SU-DHL-6 (cell line): ENCODE results near the gene UBE4B.
"Not testable (repeated sequence)": the region's sequence is repeated elsewhere in the genome, so short reads cannot be mapped to it uniquely, and the experiment has no call there.

Experiments used
- H2AFZ ChIP-seq: fragments of 200-600 bp; sonication (generic); 2 replicates; pipeline ENCODE4 v1.6.1; 2014; ENCODE audit warnings: low read depth, mild to moderate bottlenecking, moderate library complexity, mixed read lengths, antibody characterized with exemption, low read length; ENCODE audit not compliant: severe bottlenecking
- H3F3A ChIP-seq: fragments of 200-600 bp; shearing (Covaris generic); 2 replicates; pipeline ENCODE4 v1.6.0; 2016; ENCODE audit warnings: antibody characterized with exemption, mild to moderate bottlenecking; ENCODE audit not compliant: insufficient read depth
- H3K27ac ChIP-seq: fragments of 200-600 bp; sonication (generic); 2 replicates; pipeline ENCODE4 v1.5.1; 2016; ENCODE audit warnings: low read depth, mild to moderate bottlenecking, low read length, moderate library complexity, mixed read lengths
- H3K27me3 ChIP-seq: fragments of 200-600 bp; sonication (generic), shearing (Covaris generic); 2 replicates; pipeline ENCODE4 v1.6.0; 2014; ENCODE audit warnings: mild to moderate bottlenecking, low read length
- H3K36me3 ChIP-seq: fragments of 200-600 bp; sonication (generic); 2 replicates; pipeline ENCODE4 v1.6.1; 2014; ENCODE audit warnings: mild to moderate bottlenecking, low read length, mixed read lengths
- H3K4me2 ChIP-seq: fragments of 300-600, 200-600 bp; shearing (Covaris generic), sonication (generic); 2 replicates; pipeline ENCODE4 v1.6.0; 2014; ENCODE audit warnings: low read length, low read depth, mild to moderate bottlenecking; ENCODE audit not compliant: poor library complexity, severe bottlenecking
- H3K4me3 ChIP-seq: fragments of 200-600 bp; sonication (generic); 2 replicates; pipeline ENCODE4 v1.5.1; 2014; ENCODE audit warnings: antibody characterized with exemption, low read length, mild to moderate bottlenecking, mixed read lengths; ENCODE audit not compliant: insufficient read depth, poor library complexity, severe bottlenecking
- H3K79me2 ChIP-seq: fragments of 200-600 bp; sonication (generic); 2 replicates; pipeline ENCODE4 v1.6.1; 2014; ENCODE audit warnings: mild to moderate bottlenecking, low read length, moderate library complexity; ENCODE audit not compliant: insufficient read depth
- H3K9ac ChIP-seq: fragments of 200-600 bp; sonication (generic); 2 replicates; pipeline ENCODE4 v1.7.0; 2014; ENCODE audit warnings: mild to moderate bottlenecking, low read length
- H3K9me2 ChIP-seq: fragments of 200-600 bp; sonication (generic); replicated peaks from 2 replicates; pipeline ENCODE4 v1.6.1; 2014; ENCODE audit warnings: low read length; ENCODE audit not compliant: insufficient read depth
- H3K9me3 ChIP-seq: fragments of 200-600 bp; sonication (generic); 2 replicates; pipeline ENCODE4 v1.6.1; 2014; ENCODE audit warnings: low read length, mixed read lengths; ENCODE audit not compliant: insufficient read depth
- H4K20me1 ChIP-seq: fragments of 200-600 bp; sonication (generic); 2 replicates; pipeline ENCODE4 v1.6.1; 2014; ENCODE audit warnings: low read depth, mild to moderate bottlenecking, antibody characterized with exemption, low read length, moderate library complexity, mixed read lengths
- CTCF ChIP-seq: fragments of 200-600 bp; sonication (generic); IDR thresholded peaks from one replicate; pipeline ENCODE4 v1.5.1; 2017; ENCODE audit warnings: antibody characterized with exemption, mild to moderate bottlenecking, low read length, moderate library complexity; ENCODE audit not compliant: insufficient read depth, poor library complexity, severe bottlenecking
- EZH2phosphoT487 ChIP-seq: fragments of 200-600 bp; sonication (generic), shearing (Covaris generic); conservative IDR thresholded peaks from 2 replicates; pipeline ENCODE4 v1.6.1; 2018; ENCODE audit warnings: mild to moderate bottlenecking, antibody characterized with exemption, low read length, moderate library complexity, mixed read lengths

Gene UBE4B

GRCh38 chr1:10105484-10105883, 72.7 kb downstream of the UBE4B start:
- Histone ChIP-seq H3K9me3 (no peaks in the 10 kb centered on the region), H3K9ac (no peak overlapping the region), H3K9me2 (no peaks in the 10 kb centered on the region), H3K27me3 (no peaks in the 10 kb centered on the region), H3F3A (no peaks in the 10 kb centered on the region), H3K4me2 (no peak overlapping the region), H3K79me2 (no peaks in the 10 kb centered on the region), H3K27ac (no peak overlapping the region), H3K4me3 (no peak overlapping the region), H3K36me3 (peaks cover 8% of the 10 kb centered on the region; the same call in 1 of the 2 replicates), H2AFZ (no peak overlapping the region), H4K20me1 (no peaks in the 10 kb centered on the region)
- TF ChIP-seq EZH2phosphoT487 = no peak
- TF ChIP-seq CTCF = no peak

DNA sequence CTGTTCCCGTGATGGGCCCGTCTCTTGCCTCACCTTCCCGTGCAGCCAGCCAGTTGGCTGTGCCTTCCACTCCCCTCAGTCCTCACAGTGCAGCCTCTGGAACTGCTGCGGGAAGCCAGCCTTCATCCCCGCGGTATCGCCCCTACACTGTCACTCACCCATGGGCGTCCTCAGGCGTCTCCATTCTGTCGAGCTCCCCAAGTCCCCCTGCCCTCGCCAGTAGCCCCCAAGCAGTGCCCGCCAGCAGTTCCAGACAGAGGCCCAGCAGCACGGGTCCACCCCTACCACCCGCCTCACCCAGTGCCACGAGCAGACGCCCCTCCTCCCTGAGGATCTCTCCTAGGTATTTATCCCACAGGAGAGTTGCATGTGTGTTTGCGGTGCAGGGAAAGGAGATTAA, 73.5 kb downstream of the UBE4B start:
- Histone ChIP-seq H3F3A (no peaks in the 10 kb centered on the region), H2AFZ (no peak overlapping the region), H3K27ac (no peak overlapping the region), H3K36me3 (peaks cover 8% of the 10 kb centered on the region; the same call in 1 of the 2 replicates), H3K9me3 (no peaks in the 10 kb centered on the region), H3K4me2 (no peak overlapping the region), H4K20me1 (no peaks in the 10 kb centered on the region), H3K27me3 (no peaks in the 10 kb centered on the region), H3K4me3 (no peak overlapping the region), H3K9ac (no peak overlapping the region), H3K9me2 (no peaks in the 10 kb centered on the region), H3K79me2 (no peaks in the 10 kb centered on the region)
- TF ChIP-seq CTCF = no peak
- TF ChIP-seq EZH2phosphoT487 = no peak

- H3K79me2 ChIP-seq = no peaks in the 10 kb centered on the region
- no peak for TF ChIP-seq CTCF
- no peak for TF ChIP-seq EZH2phosphoT487
- no peak overlapping the region for H3K27ac ChIP-seq
- no peaks in the 10 kb centered on the region for H4K20me1 ChIP-seq
- peaks cover 8% of the 10 kb centered on the region; the same call in 1 of the 2 replicates for H3K36me3 ChIP-seq
- H2AFZ ChIP-seq = no peak overlapping the region
- H3K27me3 ChIP-seq = no peaks in the 10 kb centered on the region
- no peak overlapping the region for H3K9ac ChIP-seq
- H3K4me3 ChIP-seq = no peak overlapping the region
- H3F3A ChIP-seq = no peaks in the 10 kb centered on the region
- H3K9me3 ChIP-seq = no peaks in the 10 kb centered on the region
- H3K4me2 ChIP-seq = no peak overlapping the region
- H3K9me2 ChIP-seq = no peaks in the 10 kb centered on the region
These were observed 74.2 kb downstream of the UBE4B start for GRCh38 chr1:10106756-10107475.

DNA sequence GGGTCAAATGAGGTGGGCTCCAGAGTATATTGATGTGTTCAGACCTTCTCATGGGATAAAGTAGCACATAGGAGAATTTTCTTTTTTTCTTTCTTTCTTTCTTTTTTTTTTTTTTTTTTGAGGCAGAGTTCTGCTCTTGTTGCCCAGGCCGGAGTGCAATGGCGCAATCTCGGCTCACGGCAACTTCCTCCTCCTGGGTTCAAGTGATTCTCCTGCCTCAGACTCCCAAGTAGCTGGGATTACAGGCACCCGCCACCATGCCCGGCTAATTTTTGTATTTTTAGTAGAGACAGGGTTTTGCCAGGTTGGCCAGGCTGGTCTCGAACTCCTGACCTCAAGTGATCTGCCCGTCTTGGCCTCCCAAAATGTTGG, 74.7 kb downstream of the UBE4B start:
- H3K4me2 ChIP-seq, H3F3A ChIP-seq: not testable (repeated sequence)

More for the DNA sequence above, 74.7 kb downstream of the UBE4B start:
- not testable (repeated sequence) for H4K20me1 ChIP-seq, H2AFZ ChIP-seq, H3K4me3 ChIP-seq, H3K27me3 ChIP-seq, H3K9me3 ChIP-seq, H3K27ac ChIP-seq, H3K9me2 ChIP-seq, H3K36me3 ChIP-seq, H3K9ac ChIP-seq, H3K79me2 ChIP-seq
